WERI-Rb-1 (cell line): Measurements from ENCODE around the gene SCFD2.

ENCODE experiments used
- DNase-seq: peaks from one replicate; pipeline ENCODE4 v3.0.0-alpha.2; 2020
- H3K27ac ChIP-seq: fragments of 250-450 bp; sonication (Bioruptor Pico); 2 replicates; pipeline ENCODE4 v1.5.1; 2020; ENCODE audit warnings: mild to moderate bottlenecking, moderate library complexity
- H3K27me3 ChIP-seq: fragments of 250-450 bp; sonication (Bioruptor Pico); 2 replicates; pipeline ENCODE4 v1.5.1; 2021; ENCODE audit warnings: mild to moderate bottlenecking, low read depth, moderate library complexity; ENCODE audit not compliant: insufficient read depth, severe bottlenecking
- H3K36me3 ChIP-seq: fragments of 250-450 bp; sonication (Bioruptor Pico); 2 replicates; pipeline ENCODE4 v1.5.1; 2020; ENCODE audit warnings: mild to moderate bottlenecking, moderate library complexity
- H3K4me3 ChIP-seq: 2 replicates; pipeline ENCODE4 v1.5.1; 2011; ENCODE audit warnings: low read depth, mild to moderate bottlenecking, control low read depth, low read length
- H3K9me3 ChIP-seq: fragments of 250-450 bp; sonication (Bioruptor Pico); 2 replicates; pipeline ENCODE4 v1.5.1; 2021; ENCODE audit warnings: mild to moderate bottlenecking, moderate library complexity; ENCODE audit not compliant: severe bottlenecking
- CTCF ChIP-seq: IDR thresholded peaks from 2 replicates; pipeline ENCODE4 v1.5.1; 2011; ENCODE audit warnings: low read depth, mild to moderate bottlenecking, control low read depth, inconsistent platforms, low read length

Gene SCFD2

GRCh38 chr4:53066155-53066554 is 299.7 kb downstream of the SCFD2 start:
- Histone ChIP-seq H3K9me3 (no peaks in the 10 kb centered on the region), H3K27ac (no peak overlapping the region), H3K36me3 (no peaks in the 10 kb centered on the region), H3K27me3 (no peaks in the 10 kb centered on the region), H3K4me3 (no peak overlapping the region)
- no peak for TF ChIP-seq CTCF
- no peak for DNase-seq

- no peak overlapping the region for H3K4me3 ChIP-seq
- no peaks in the 10 kb centered on the region for H3K27me3 ChIP-seq
- no peak overlapping the region for H3K27ac ChIP-seq
- no peaks in the 10 kb centered on the region for H3K36me3 ChIP-seq
- no peak for TF ChIP-seq CTCF
- no peaks in the 10 kb centered on the region for H3K9me3 ChIP-seq
- DNase-seq: no peak
These were observed 301.3 kb downstream of the SCFD2 start for GRCh38 chr4:53064609-53065008.

- no peaks in the 10 kb centered on the region for H3K36me3 ChIP-seq
- no peaks in the 10 kb centered on the region for H3K27me3 ChIP-seq
- TF ChIP-seq CTCF: no peak
- H3K4me3 ChIP-seq: no peak overlapping the region
- H3K9me3 ChIP-seq: no peaks in the 10 kb centered on the region
- H3K27ac ChIP-seq: no peak overlapping the region
- no peak for DNase-seq
These were observed 304.6 kb downstream of the SCFD2 start for GRCh38 chr4:53061091-53061850.

GRCh38 chr4:53060278-53060677 is 305.6 kb downstream of the SCFD2 start:
- DNase-seq: no peak
- Histone ChIP-seq H3K9me3 (no peaks in the 10 kb centered on the region), H3K27ac (no peak overlapping the region), H3K36me3 (no peaks in the 10 kb centered on the region), H3K4me3 (no peak overlapping the region), H3K27me3 (no peaks in the 10 kb centered on the region)
- no peak for TF ChIP-seq CTCF

- Histone ChIP-seq H3K9me3 (no peaks in the 10 kb centered on the region), H3K36me3 (no peaks in the 10 kb centered on the region), H3K27ac (no peak overlapping the region), H3K27me3 (no peaks in the 10 kb centered on the region), H3K4me3 (no peak overlapping the region)
- no peak for DNase-seq
- TF ChIP-seq CTCF: no peak
These were observed 306.0 kb downstream of the SCFD2 start for GRCh38 chr4:53059871-53060270.

GRCh38 chr4:53059256-53059655 is 306.6 kb downstream of the SCFD2 start:
- H3K36me3 ChIP-seq: no peaks in the 10 kb centered on the region

More at GRCh38 chr4:53059256-53059655, 306.6 kb downstream of the SCFD2 start:
- Histone ChIP-seq H3K9me3 (no peaks in the 10 kb centered on the region), H3K27ac (no peak overlapping the region), H3K4me3 (no peak overlapping the region), H3K27me3 (no peaks in the 10 kb centered on the region)
- TF ChIP-seq CTCF: no peak
- no peak for DNase-seq
